ENCODE data around the gene MEP1A.

DNA sequence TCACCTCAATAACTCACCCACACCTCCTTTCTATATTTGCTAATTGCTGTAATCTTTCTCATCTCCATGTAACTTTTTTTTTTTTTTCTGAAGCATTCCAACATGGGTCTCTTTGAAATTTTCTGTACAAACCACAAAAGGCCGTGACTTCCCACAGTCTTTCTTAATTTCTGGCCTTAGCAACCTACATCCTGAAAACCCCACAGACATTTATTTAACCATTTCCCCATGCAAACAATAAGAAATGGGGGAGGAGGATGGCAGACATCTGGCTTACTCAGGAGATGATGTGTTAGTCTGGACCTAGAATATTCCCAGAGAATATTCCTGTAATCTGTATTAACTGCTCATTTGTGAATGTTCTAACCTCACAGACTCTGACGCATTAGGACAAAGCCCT lies 57.6 kb downstream of the MEP1A start:
- TF ChIP-seq, protein P1, sequence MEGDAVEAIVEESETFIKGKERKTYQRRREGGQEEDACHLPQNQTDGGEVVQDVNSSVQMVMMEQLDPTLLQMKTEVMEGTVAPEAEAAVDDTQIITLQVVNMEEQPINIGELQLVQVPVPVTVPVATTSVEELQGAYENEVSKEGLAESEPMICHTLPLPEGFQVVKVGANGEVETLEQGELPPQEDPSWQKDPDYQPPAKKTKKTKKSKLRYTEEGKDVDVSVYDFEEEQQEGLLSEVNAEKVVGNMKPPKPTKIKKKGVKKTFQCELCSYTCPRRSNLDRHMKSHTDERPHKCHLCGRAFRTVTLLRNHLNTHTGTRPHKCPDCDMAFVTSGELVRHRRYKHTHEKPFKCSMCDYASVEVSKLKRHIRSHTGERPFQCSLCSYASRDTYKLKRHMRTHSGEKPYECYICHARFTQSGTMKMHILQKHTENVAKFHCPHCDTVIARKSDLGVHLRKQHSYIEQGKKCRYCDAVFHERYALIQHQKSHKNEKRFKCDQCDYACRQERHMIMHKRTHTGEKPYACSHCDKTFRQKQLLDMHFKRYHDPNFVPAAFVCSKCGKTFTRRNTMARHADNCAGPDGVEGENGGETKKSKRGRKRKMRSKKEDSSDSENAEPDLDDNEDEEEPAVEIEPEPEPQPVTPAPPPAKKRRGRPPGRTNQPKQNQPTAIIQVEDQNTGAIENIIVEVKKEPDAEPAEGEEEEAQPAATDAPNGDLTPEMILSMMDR (IDR thresholded peaks at IDR 0.05): no peak
- no peak for TF ChIP-seq POLR2AphosphoS5 (IDR thresholded peaks at IDR 0.05)
